Ishikawa (cell line): ENCODE results near the gene MAN2B1.
A peak's percentile ranks its signal among the peaks of the same experiment; 100 is the strongest.

Experiments
- CEBPB ChIP-seq: IDR thresholded peaks from 2 replicates; pipeline ENCODE4 v1.6.1; 2012
- CREB1 ChIP-seq: IDR thresholded peaks from 2 replicates; pipeline ENCODE4 v1.6.1; 2012; ENCODE audit warnings: low read depth
- EGR1 ChIP-seq: IDR thresholded peaks from 2 replicates; pipeline ENCODE4 v1.6.1; 2012
- EP300 ChIP-seq: IDR thresholded peaks from 2 replicates; pipeline ENCODE4 v1.6.1; 2012; ENCODE audit warnings: borderline replicate concordance
- FOXM1 ChIP-seq: IDR thresholded peaks from 2 replicates; pipeline ENCODE4 v1.6.1; 2012; ENCODE audit warnings: low read depth, borderline replicate concordance
- MAX ChIP-seq: IDR thresholded peaks from 2 replicates; pipeline ENCODE4 v1.6.1; 2012
- NFIC ChIP-seq: IDR thresholded peaks from 2 replicates; pipeline ENCODE4 v1.6.1; 2012
- RAD21 ChIP-seq: IDR thresholded peaks from 2 replicates; pipeline ENCODE4 v1.6.1; 2012; ENCODE audit warnings: low read depth
- TAF1 ChIP-seq: IDR thresholded peaks from 2 replicates; pipeline ENCODE4 v1.6.1; 2012; ENCODE audit warnings: low read depth, mild to moderate bottlenecking
- TCF12 ChIP-seq: IDR thresholded peaks from 2 replicates; pipeline ENCODE4 v1.6.1; 2012; ENCODE audit warnings: low read depth
- TEAD4 ChIP-seq: IDR thresholded peaks from 2 replicates; pipeline ENCODE4 v1.6.1; 2012
- USF1 ChIP-seq: IDR thresholded peaks from 2 replicates; pipeline ENCODE4 v1.6.1; 2012
- YY1 ChIP-seq: IDR thresholded peaks from 2 replicates; pipeline ENCODE4 v1.6.1; 2012; ENCODE audit warnings: low read depth
- ZBTB7A ChIP-seq: IDR thresholded peaks from 2 replicates; pipeline ENCODE4 v1.6.1; 2012; ENCODE audit warnings: low read depth
- TF ChIP-seq, protein P1 (sequence below): IDR thresholded peaks from 2 replicates; pipeline ENCODE4 v1.6.1; 2012; ENCODE audit warnings: low read depth, mild to moderate bottlenecking

MAN2B1 gene

DNA sequence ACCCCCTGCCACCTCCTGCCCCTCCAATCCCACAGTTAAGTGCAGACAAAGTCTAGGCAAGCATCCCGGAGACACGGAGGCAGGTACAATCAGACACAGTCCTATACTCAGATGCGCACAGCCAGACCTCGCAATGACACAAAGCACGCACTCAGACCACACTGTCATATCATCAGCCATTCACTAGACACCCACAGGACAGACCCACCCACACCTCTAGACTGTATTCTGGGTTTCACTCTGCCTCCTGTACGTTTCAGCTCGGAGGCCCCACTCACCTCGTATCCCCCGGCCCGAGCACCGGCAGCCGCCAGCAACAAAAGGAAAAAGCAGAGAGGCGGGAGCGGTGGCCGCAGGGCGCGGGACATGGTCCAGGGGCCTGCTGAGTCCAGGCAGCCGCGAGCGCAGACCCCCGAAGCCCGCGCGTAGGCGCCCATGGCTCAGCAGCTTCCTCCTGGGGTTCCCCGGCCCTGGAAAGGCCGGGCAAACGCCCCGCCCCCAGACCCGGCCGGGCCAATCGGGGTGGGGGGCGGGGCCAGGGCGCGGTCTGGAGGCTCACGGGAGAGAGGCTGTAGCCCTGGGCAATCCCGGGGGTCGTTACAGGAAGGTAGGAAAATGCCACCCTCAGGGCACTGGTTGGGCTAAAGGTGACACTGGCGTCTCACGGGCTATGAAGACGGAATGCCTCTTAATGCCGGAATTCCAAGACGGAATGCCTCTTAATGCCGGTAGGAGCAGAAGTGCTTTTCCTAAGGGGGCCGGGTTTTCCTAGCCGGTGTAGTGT lies at the start of gene MAN2B1, which contains the start of gene WDR83:
Gene MAN2B1 (minus strand): TSS at position 478 of the 784 bp plus-strand sequence. CDS start 41 bp downstream, at position 437.
Gene WDR83 (plus strand): TSS at position 543 of the 784 bp plus-strand sequence. CDS start 2,984 bp downstream, outside the sequence.
- TF ChIP-seq NFIC (no peak), EGR1 (0 out of 2 replicates have a peak, but pooled peaks have one; percentile 3), ZBTB7A (peak; percentile 79; the same call in 1 of the 2 replicates), TAF1 (peak; percentile 55; the same call in 1 of the 2 replicates)

GRCh38 chr19:12715929-12716328 lies 49.4 kb upstream of the MAN2B1 start:
- TF ChIP-seq CEBPB (no peak), TCF12 (no peak), TAF1 (no peak), EP300 (no peak), FOXM1 (no peak), ZBTB7A (no peak), YY1 (no peak), TEAD4 (no peak), RAD21 (no peak), CREB1 (no peak), USF1 (no peak), NFIC (no peak), MAX (no peak), EGR1 (no peak)
- TF ChIP-seq, protein P1, sequence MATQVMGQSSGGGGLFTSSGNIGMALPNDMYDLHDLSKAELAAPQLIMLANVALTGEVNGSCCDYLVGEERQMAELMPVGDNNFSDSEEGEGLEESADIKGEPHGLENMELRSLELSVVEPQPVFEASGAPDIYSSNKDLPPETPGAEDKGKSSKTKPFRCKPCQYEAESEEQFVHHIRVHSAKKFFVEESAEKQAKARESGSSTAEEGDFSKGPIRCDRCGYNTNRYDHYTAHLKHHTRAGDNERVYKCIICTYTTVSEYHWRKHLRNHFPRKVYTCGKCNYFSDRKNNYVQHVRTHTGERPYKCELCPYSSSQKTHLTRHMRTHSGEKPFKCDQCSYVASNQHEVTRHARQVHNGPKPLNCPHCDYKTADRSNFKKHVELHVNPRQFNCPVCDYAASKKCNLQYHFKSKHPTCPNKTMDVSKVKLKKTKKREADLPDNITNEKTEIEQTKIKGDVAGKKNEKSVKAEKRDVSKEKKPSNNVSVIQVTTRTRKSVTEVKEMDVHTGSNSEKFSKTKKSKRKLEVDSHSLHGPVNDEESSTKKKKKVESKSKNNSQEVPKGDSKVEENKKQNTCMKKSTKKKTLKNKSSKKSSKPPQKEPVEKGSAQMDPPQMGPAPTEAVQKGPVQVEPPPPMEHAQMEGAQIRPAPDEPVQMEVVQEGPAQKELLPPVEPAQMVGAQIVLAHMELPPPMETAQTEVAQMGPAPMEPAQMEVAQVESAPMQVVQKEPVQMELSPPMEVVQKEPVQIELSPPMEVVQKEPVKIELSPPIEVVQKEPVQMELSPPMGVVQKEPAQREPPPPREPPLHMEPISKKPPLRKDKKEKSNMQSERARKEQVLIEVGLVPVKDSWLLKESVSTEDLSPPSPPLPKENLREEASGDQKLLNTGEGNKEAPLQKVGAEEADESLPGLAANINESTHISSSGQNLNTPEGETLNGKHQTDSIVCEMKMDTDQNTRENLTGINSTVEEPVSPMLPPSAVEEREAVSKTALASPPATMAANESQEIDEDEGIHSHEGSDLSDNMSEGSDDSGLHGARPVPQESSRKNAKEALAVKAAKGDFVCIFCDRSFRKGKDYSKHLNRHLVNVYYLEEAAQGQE: no peak

GRCh38 chr19:12715102-12715501 lies 48.6 kb upstream of the MAN2B1 start:
- TF ChIP-seq EGR1 (no peak), TAF1 (no peak), TCF12 (no peak), TEAD4 (no peak), YY1 (no peak)

DNA sequence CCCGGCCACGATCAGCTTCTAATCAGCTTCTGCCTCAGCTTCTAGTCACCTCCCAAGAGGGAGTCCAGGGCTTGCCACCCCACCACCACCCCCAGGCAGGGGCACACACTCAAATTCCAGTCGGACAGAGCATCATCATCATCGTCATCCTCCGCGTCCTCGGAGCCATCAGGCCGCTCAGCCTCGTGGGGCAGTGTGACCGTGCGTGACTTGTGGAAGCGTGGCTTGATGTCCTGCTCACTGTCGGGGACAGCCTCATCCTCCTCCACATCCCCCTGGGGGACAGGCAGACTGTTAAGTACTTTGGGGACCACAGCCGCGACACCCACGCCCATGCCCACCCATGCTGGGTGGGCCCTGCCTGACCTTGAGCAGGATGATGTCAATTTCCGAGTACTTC lies 44.6 kb upstream of the MAN2B1 start:
- no peak for TF ChIP-seq RAD21
- no peak for TF ChIP-seq TCF12
- no peak for TF ChIP-seq EGR1
- TF ChIP-seq NFIC: no peak
- no peak for TF ChIP-seq ZBTB7A
- no peak for TF ChIP-seq CEBPB
- no peak for TF ChIP-seq USF1
- no peak for TF ChIP-seq YY1
- no peak for TF ChIP-seq CREB1
- TF ChIP-seq EP300: no peak
- TF ChIP-seq FOXM1: no peak
- no peak for TF ChIP-seq MAX
- TF ChIP-seq TAF1: no peak
- TF ChIP-seq, protein P1: no peak

DNA sequence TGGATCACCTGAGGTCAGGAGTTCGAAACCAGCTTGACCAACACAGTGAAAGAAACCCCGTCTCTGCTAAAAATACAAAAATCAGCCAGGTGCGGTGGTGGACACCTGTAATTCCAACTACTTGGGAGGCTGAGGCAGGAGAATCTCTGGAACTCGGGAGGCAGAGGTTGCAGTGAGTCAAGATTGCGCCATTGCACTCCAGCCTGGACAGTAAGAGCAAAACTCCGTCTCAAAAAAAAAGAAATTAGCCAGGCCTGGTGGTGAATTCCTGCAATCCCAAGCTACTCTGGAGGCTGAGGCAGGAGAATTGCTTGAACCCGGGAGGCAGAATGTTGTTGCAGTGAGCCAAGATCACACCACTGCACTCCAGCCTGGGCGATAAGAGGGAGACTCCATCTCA lies 42.1 kb upstream of the MAN2B1 start:
- TF ChIP-seq NFIC (no peak), CREB1 (no peak), RAD21 (no peak), TCF12 (no peak), TAF1 (no peak), CEBPB (no peak), ZBTB7A (no peak), FOXM1 (no peak), EGR1 (no peak), USF1 (no peak), TEAD4 (no peak), MAX (no peak), YY1 (no peak), EP300 (no peak)
- TF ChIP-seq, protein P1: no peak
